Measurements from ENCODE around the gene SAXO2.
"Not testable (repeated sequence)": the region's sequence is repeated elsewhere in the genome, so short reads cannot be mapped to it uniquely, and the experiment has no call there.

The SAXO2 gene, protein sequence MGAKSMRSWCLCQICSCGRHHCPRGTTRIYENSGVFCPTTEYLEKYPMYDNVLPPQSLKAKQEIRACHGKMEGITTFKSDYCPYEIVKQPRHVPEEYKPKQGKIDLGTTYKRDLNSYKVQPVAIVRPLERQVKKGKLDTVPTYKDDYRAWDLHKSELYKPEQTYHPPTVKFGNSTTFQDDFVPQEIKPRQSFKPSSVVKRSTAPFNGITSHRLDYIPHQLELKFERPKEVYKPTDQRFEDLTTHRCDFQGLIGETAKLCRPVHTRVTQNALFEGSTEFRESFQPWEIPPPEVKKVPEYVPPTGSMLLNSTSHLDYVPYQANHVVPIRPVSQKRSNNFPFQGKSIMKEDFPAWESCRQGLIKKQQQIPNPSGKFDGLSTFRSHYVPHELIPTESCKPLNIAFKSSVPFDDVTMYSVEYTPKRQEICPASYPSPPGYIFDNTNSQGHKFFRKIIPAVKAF

DNA sequence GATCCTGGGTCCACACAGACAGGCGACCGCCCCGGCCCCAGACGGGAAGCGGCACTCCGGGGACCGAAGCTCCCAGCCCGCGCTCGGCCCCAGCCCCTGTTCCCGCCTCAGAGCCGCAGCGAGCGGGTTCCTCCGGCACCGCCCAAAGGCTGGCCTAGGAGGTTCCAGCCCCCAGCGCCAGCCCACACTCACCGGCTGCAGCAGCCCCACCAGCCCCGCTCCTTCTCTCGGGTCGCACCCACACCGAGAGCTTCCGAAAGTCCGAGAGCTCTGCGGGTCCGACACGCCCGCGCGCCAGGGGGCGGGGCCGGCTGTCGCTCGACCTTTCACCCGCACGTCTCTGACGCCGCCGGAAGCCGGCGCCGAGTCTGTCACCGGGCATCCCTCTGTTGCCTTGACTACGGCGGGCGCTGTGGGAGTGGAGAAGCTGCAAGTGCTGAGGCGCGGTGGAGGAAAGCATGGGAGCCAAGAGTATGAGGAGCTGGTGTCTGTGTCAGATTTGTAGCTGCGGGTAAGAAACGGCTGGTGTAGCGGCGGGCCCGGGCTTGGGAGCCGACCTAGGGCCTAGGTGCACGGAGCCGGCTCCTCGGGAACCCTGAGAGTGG lies at the start of gene SAXO2, which contains the start of gene EFL1:
Gene SAXO2 (plus strand): TSS at position 397 of the 605 bp plus-strand sequence. CDS start 62 bp downstream, at position 459.
Gene EFL1 (minus strand): TSS at position 313 of the 605 bp plus-strand sequence. CDS start 956 bp downstream, outside the sequence.
- no peak for DNase-seq

DNA sequence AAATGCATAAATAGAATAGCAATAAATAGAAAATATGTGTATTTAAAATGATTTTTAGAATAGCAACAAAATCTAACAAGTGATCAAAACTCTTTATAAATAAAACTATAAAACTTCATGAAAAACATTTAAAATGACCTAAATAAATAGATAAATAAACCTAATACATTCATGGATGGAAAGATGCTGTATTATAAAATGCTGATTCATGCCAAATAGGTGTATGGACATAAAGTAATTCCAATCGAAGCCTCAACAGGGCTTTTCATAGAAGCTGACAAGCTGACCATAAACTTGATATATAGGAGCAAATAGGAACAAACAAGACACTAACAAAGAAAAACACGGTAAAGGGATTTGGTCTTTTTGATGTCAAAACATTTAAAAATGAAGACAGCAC lies 46.5 kb upstream of the SAXO2 start:
- DNase-seq, result not testable (repeated sequence)

DNA sequence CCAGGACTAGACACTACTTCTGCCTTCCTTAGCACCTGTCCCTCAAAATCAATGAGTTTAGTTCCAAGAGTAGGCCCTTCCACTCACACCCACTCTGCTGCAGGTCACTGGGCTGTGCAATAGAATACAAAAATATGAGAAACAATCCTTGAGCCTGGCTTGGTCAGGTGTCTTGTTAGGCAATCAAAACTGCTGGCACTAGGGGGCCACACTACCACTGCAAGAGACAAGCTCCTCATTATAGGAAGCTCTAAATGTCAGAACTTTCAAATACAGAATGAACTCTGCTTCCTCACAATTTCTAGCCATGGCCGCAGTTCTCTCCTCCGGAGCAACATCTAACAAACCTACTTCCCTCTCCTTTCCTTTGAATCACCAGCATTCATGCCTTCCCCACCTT lies 41.1 kb upstream of the SAXO2 start:
- not testable (repeated sequence) for DNase-seq

DNA sequence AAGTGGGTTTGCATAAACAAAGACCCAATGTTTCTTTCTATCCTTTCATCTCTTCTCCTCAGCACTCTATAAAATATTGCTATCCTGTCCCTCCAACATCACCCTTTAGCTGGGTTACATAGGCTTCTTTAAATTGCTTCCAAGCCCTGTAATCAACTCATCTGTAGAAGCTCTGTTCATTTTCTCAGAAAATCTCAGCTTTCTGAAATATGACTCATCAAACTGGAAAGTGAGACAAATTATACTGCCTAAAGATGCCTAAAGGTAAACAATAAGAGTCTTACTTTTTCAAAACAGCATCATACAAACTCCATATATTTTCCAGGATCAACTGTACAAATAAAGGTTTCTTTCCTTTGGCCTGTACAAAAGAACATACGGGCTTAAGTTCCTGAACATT lies 33.9 kb upstream of the SAXO2 start:
- DNase-seq, result no peak

DNA sequence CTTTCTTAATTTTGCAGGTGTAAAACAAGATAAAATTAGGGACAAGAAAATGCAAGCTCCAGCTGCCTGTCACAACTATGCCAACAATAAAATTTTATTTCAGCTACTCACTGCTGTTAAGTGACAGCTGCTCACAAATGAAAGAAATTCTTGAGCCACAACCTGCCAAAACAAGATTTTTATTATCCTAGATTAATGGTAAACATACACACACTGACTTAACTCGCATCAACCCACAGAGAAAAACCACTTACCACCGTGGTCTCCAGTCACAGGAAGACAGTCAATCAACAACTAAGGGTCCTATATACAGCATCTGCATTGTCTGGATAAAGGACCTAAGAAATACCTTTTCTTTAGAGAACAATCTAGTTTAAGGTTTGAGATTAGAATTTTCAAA lies 31.4 kb upstream of the SAXO2 start:
- DNase-seq, result no peak

DNA sequence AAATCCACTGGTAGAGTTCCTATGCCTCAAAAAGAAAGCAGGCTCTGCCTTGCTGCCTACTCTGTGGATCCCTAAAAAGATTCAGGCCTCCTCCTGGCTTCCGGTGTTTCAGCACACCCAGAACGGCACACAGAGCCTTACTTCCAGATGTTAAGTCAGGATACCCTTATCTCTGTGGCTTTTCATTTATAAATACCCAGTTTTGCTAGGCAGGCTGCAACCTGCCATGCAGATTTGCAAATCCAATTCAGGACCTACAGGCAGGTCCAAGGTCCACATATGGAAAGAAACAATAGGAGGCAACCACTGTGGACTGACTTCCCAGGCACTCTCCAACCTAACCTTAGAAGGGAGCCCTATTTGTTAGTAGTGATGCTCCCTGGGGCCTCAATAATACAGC lies 30.8 kb upstream of the SAXO2 start:
- DNase-seq, result no peak

DNA sequence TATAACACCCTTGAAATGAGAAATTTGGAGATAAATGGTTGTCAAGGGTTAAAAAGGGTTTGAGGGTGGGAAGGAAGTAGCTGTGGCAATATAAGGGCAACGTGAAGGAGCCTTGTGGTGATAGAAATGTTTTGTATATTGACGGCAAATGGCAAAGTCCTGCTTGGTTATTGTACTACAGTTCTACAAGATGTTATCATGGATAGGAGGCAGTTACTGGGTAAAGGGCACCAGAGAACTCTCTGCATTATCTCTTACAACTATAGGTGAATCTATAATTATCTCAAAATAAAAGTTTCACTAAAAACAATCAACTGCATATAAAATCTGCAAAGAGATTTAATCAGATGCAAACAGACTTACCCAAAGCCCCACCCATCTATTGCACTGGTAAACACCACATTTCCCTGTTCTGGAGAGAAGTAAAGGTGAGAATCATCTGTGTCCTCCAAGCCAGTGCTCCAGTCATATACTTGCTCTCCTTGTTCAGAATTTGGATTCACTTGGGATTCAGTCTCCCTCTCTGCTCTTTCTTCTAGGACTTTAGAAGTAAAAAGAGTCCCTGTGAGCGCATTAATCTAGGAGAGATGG lies 24.6 kb upstream of the SAXO2 start:
- DNase-seq, result not testable (repeated sequence)

DNA sequence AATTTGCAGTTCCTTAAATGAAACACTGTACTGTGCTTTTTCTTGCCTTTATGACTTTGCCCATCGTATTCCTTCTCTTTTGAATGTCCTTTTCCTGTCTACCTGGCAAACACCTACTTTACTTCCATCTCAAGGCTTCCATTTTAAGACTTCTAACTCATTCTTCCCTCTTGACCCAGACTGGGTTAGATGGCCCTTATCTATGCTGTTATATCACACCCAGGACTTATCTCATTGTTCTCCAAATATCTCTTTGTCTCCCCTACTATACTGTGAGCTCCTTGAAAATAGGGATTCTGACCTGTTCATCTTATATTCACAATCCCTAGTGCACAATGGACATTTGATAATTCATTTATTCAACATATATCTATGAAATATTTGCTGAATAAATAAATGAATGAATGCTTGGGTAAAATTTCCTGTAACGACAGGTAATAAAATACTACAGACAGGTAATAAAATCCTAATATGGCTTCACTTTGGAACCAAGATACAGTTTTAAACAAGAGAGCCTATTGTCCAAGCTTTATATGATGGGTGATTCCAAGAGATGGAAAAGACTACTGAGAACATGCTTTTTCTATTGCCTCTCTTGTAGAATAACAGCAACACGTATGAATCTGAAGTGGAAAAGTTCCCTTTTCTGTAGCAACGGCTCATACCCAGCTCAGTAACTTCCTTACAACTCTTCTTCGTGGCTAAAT lies 22.8 kb upstream of the SAXO2 start:
- DNase-seq, result no peak

DNA sequence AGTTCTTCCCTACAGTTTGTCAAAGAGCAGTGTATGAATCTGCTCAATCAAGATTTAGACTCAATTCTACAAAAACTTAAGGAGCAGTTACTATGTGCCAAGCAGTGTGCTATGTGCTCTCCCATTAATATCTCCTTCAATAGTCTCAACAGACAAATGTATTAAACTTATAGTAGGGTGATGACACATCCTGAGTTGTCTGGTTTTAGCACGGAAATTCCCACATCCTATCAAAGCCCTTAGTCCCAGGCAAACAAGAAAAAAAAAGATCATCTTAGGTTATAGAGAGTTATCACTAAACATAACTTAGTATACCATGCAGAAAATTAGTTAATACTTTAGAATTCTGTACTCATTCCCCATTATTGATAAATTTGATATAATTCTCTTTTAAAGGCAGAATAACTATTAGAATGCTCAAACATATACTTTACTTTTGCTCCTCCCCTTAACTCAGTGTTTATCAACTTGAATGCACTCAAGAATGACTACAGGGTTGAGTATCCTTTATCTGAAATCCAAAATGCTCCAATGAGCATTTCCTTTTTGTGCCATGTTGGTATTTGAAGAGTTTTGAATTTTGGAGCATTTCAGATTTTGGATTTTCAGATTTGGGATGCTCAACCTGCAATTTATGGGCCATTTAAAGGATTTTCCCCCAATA lies 20.6 kb upstream of the SAXO2 start:
- not testable (repeated sequence) for DNase-seq

DNA sequence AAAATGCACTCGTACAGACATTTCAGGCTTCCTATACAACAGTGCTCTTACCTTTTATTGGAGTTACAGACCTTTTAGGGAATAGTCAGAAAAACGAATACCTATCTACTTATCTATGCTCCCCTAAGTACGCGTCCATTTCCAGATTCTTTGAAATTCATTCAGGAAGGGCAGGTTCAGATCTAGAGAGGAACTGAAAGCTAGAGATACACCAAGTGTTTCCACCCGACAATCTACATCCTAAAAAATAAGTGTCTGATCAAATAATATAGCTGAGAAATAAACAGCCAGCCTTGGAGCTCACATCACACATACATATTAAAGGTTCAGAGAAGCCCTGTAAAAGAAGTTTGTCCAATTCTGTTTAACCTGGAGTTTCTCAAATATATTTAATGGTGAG lies 19.0 kb upstream of the SAXO2 start:
- DNase-seq, result not testable (repeated sequence)

DNA sequence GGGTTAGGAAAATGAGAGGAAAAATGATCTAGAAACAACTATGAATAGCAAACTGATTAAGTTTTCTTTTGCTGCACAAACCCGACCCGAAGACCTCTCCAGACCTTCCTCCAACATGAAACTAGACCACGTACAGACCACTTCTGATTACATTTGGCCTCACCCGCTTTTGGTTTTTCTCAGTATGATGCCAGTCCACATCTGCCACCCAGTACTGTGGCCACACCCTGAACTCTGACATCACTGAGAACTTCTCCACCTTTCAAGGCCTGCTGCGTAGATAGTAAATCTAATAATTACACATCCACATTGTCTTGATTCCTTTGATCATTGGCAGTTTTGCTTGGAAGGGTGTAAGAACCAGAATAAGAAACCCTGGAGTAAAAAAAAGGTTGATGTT lies 16.7 kb upstream of the SAXO2 start:
- DNase-seq, result not testable (repeated sequence)

DNA sequence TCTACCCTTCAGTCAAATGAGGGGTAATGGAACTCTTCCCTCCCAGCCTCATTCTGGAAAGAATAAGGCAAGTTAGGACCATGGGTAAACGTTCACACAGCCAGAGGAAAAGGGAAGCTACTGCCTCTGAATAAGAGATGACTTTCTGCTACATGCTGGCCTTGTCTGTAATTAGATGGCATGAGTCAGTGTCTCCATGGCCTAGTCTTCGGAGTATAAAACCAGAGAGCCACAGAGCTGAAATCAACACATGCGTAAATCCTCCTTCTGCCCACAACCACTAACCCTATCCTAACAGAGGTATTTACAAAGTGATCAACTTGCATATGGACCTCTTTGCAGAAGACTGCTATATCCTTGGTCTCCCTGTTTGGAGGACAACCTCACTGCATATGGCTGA lies 14.4 kb upstream of the SAXO2 start:
- DNase-seq, result not testable (repeated sequence)

DNA sequence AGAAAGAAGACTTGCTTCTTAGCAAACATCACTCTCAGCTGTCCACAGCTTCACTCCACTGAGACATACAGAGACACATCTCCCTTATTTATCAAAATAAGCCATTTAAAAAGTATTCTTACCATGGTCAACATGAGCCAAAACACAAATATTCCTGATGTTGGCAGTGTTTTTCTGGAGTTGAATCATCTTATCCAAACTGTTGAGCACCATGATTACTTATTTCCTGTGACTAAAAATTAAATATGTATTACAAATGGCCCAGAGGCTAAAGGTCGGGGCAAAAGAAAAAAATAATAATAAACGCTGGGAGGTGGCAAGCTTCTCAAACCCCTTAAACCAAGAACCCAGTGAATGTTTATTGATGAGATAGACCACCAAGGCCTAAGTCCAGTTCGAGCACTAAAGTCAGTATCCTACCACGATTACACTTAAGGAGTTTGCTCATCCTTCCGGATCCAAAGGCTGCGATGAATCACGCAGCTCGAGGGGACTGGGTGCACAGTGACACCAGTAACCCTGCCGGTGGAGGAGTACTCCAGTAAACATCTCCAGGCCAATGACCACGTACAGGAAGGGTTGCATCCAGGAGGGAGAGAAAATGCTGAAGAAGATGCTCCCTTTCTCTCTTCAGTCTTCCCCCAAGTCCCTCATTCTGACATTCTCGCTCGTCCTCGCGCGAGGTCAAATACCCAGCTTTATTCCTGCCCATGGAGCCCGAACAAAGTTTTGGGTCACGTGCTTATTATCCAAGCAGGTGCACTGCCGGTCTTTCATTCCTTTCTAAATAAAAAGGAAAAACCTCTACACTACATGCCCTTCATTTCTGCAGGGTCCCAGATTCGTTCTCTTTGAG lies 824 bp upstream of the SAXO2 start:
- DNase-seq, result not testable (repeated sequence)

DNA sequence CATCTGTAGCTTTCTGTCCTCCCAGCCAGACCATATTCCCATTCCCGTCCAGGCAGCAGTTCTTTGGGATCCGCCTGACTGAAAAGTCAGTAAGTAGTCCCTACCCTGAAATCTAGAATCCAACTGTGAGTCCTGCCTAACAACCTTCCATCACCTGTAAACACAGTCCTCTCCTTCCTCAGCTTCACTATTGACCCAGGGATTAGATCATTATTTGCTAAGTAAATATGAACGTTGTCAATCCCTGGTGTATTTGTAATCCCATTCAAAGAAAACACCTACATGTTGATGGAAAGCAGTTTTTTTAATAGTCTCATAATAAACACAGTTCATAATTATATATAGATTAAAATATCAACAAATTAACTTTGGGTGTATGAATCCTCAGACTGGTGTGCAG lies 732 bp downstream of the SAXO2 start:
- DNase-seq, result peak; percentile 72

DNA sequence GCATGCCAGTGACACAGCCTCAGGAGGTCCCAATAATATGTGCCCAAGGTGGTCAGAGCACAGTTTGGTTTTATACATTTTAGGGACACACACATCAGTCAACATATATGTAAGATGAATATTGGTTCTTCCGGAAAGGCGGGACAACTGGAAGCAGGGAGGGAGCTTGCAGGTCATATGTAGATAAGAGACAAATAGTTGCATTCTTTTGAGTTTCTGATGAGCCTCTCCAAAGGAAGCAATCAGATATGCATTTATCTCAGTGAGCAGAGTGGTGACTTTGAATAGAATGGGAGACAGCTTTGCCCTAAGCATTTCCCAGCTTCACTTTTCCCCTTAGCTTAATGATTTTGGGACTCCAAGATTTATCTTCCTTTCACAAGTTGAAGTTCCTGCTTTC lies 4.5 kb downstream of the SAXO2 start:
- not testable (repeated sequence) for DNase-seq

DNA sequence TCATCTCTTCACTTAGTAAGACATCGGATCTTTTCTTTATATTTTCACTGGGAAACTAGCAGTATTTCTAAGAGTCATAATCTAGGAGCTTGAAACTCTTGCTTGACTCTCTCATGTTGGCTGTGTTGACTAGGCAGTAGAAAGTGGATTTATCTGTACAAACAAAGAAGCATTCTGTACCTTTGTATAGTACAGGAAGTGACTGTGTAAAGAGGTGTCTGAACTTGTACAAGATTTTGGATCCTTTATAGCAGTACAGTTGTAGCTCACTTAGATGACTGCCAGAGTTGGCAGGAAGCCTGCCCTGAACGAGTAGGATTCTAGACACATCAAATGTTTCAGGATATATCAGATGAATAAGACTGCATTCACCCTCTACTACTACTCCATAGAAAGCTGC lies 5.8 kb downstream of the SAXO2 start:
- DNase-seq, result not testable (repeated sequence)

DNA sequence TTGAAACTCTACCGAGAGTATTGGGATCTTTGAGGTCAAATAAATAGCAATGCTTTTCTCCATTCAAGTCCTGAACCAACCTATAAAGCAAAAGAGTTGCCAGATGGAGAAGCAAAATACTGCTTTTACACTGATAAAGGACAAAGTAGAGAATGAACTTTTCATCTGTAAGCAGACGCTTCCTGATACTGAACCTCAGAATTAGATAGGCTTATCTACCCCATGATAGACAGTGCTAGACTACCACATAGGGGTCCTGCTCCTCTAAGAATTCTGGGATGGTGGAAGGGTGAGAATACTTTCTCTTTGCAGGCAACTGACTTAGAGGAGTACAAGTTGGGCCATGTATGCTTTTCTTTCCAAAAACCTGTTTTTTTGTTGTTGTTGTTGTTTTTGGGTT lies 9.5 kb downstream of the SAXO2 start:
- DNase-seq, result no peak

DNA sequence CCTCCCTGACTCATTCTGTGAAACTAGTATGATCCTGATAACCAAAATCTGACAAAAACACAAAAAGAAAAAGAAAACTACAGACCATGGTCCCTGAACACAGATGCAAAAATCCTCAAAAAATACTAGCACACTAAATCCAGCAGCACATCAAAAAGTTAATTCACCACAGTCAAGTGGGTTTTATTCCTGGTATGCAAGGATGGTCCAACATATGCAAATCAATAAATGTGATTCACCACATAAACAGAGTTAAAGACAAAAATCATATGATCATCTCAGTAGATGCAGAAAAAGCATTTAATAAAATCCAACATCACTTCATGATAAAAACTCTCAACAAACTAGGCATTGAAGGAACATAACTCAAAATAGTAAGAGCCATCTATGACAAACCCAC lies 12.8 kb downstream of the SAXO2 start:
- no peak for DNase-seq

DNA sequence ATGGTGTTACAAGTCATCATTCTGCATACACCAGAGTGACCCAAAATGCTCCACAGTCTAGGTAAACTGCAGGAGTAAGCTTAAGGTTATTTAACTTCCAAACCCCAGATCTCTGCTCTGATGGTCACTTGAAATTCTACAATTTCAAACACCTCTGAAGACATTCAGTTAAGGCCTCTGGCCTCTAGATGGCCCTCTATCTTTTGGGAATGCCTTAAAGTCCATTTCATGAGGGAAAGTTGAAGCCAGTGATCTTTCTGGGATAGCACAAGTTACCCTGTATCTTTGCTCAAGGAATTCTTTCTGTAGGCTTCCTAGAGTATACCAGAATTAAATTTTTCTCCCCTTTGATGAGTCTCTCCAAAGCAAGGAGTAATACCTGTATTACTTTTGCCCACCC lies 18.7 kb downstream of the SAXO2 start:
- not testable (repeated sequence) for DNase-seq

DNA sequence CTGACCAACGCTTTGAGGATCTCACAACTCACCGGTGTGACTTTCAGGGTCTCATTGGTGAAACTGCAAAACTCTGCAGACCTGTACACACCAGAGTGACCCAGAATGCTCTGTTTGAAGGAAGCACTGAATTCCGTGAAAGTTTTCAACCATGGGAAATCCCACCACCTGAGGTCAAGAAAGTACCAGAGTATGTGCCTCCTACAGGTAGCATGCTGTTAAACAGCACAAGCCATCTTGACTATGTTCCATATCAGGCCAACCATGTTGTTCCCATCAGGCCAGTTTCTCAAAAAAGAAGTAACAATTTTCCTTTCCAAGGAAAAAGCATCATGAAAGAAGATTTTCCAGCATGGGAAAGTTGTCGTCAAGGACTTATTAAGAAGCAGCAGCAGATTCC lies 19.8 kb downstream of the SAXO2 start:
- DNase-seq, result not testable (repeated sequence)

DNA sequence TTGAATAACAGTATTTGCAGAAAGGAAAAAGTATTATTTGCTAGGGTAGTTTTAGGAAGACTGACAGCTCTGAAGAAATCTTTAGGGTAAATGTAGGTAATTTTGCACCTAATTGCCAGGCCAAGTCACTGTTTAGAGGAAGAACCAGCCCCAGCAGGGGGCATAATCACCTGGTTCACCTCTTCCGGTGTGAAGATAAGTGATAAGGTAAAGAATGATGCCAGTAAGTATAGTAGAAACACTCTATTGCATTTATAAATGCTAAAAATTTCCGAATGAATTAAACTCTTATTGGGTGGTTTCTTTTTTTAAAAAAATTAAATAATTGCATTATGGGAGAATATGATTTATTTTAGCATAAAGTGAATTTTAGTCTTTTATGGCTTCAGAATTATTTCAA lies 21.8 kb downstream of the SAXO2 start:
- not testable (repeated sequence) for DNase-seq

DNA sequence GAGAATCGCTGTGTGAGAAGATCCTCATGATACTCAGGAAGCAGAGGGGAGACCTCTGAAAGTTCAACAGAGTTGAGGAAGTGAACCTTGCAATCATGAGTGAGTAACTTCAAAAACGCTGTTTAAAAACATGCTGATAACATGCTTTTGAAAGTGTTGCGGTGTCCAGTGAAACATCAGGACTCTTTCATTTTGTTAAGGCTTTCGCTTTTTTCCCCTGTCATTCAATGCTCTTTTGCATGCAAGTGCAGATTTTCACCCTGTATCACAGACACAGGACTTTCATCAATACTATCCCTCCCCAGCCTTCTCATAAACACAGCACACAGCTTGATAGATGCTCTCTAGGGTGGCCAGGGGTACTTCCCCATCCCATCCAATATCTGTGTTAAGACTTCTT lies 23.9 kb downstream of the SAXO2 start:
- DNase-seq, result not testable (repeated sequence)
